OCI-LY3 (cell line): ENCODE measurements around the gene DLGAP3.

Source experiments
- CTCF ChIP-seq: fragments of 200-600, 300-600 bp; sonication (generic); IDR thresholded peaks from 2 replicates; pipeline ENCODE4 v1.5.1; 2014; ENCODE audit warnings: antibody characterized with exemption, low read length, low read depth
- EZH2phosphoT487 ChIP-seq: fragments of 200-600 bp; shearing (Covaris generic); IDR thresholded peaks from 2 replicates; pipeline ENCODE4 v1.6.1; 2018; ENCODE audit warnings: antibody characterized with exemption, mixed run types, low read depth

GRCh38 chr1:34889705-34890104, 39.7 kb downstream of the DLGAP3 start:
- no peak for TF ChIP-seq CTCF
- no peak for TF ChIP-seq EZH2phosphoT487
